Activated B cell treated with CpG ODN at 0.5 μM for 24 hours (primary cell): ENCODE data around the gene RHOF. TPM values are rescaled to one million over a fixed set of nuclear protein-coding genes. Genes with fewer than 3 reads are reported as not detected.
"Not testable (repeated sequence)": the region's sequence is repeated elsewhere in the genome, so short reads cannot be mapped to it uniquely, and the experiment has no call there.

Source experiments
- ATAC-seq: fragments of 200-7000 bp; cut with Tn5 transposase; one replicate; pipeline ENCODE4 v1.10.0; 2021; ENCODE audit warnings: low read depth, mild to moderate bottlenecking, moderate library complexity
- CTCF ChIA-PET: fragments of 350-600 bp; sonication (Branson Sonifier 250); formaldehyde crosslinking; loops from one replicate; lab custom pipeline; 2021; ENCODE audit warnings: antibody characterized with exemption; lab: Charles Lee
- POLR2A ChIA-PET: fragments of 350-600 bp; sonication (Branson Sonifier 250); formaldehyde crosslinking; loops from one replicate; lab custom pipeline; 2021; ENCODE audit warnings: antibody characterized with exemption; lab: Charles Lee
- DNase-seq: peaks from one replicate; pipeline ENCODE4 v3.0.0; 2022
- H3K27ac Mint-ChIP-seq: one replicate; pipeline ENCODE4 v1.8.0; 2020; ENCODE audit warnings: mixed read lengths
- H3K27me3 Mint-ChIP-seq: one replicate; pipeline ENCODE4 v1.8.0; 2021; ENCODE audit warnings: mixed read lengths
- H3K36me3 Mint-ChIP-seq: one replicate; pipeline ENCODE4 v1.8.0; 2021; ENCODE audit warnings: low read depth, mixed read lengths
- H3K4me1 Mint-ChIP-seq: one replicate; pipeline ENCODE4 v1.8.0; 2021; ENCODE audit warnings: mixed read lengths
- H3K4me3 Mint-ChIP-seq: one replicate; pipeline ENCODE4 v1.8.0; 2020; ENCODE audit warnings: mild to moderate bottlenecking, mixed read lengths
- H3K9me3 Mint-ChIP-seq: one replicate; pipeline ENCODE4 v1.8.0; 2020; ENCODE audit warnings: mixed read lengths
- CTCF ChIP-seq: fragments of 200-600 bp; IDR thresholded peaks from one replicate; pipeline ENCODE4 v1.8.0; 2022; ENCODE audit warnings: antibody characterized with exemption, mild to moderate bottlenecking
- intact Hi-C: fragments of 100-400 bp; cut with micrococcal nuclease; formaldehyde crosslinking; loops from one replicate; pipeline ENCODE4 v1.15.1; 2024
- total RNA-seq: library from RNA; stranded (reverse); gene quantifications from 2 replicates; pipeline ENCODE4 v1.2.3, GENCODE V29; 2022

RHOF gene
- total RNA-seq, 1 donor from 2014 or later = 142 TPM

GRCh38 chr12:121766290-121767039 lies 27.0 kb downstream of the RHOF start:
- no peak for DNase-seq
- H3K4me3 Mint-ChIP-seq = no peak overlapping the region
- intact Hi-C loops = no loop called here
- no peak overlapping the region for H3K27ac Mint-ChIP-seq
- CTCF ChIA-PET = no interaction called here
- POLR2A ChIA-PET = interaction anchor here (0.6 kb wide), 1 partner anchor 61 kb away, joined by 3 read pairs; no protein-coding TSS in a partner anchor
- H3K27me3 Mint-ChIP-seq = no peaks in the 10 kb centered on the region
- no peak for TF ChIP-seq CTCF
- no peak for ATAC-seq
- H3K9me3 Mint-ChIP-seq = no peaks in the 10 kb centered on the region
- no peaks in the 10 kb centered on the region for H3K36me3 Mint-ChIP-seq
- H3K4me1 Mint-ChIP-seq = no peaks in the 10 kb centered on the region

GRCh38 chr12:121765573-121765972 lies 27.9 kb downstream of the RHOF start:
- Mint-ChIP-seq H3K4me1 (no peaks in the 10 kb centered on the region), H3K27ac (no peak overlapping the region), H3K36me3 (no peaks in the 10 kb centered on the region), H3K27me3 (no peaks in the 10 kb centered on the region), H3K4me3 (no peak overlapping the region), H3K9me3 (no peaks in the 10 kb centered on the region)
- TF ChIP-seq CTCF = no peak
- intact Hi-C loops = no loop called here
- no peak for DNase-seq
- no peak for ATAC-seq
- ChIA-PET CTCF (interaction anchor here (0.6 kb wide), 1 partner anchor 29 kb away, joined by 3 read pairs; the partner anchor contains the start of gene RHOF), POLR2A (interaction anchor here (0.7 kb wide), 1 partner anchor 61 kb away, joined by 6 read pairs; no protein-coding TSS in a partner anchor)

GRCh38 chr12:121764808-121765207 lies 28.7 kb downstream of the RHOF start:
- ChIA-PET CTCF (interaction anchor here (0.6 to 1.2 kb wide), 2 partner anchors 29 to 30 kb away, joined by 3 read pairs; partner anchors contain the start of gene RHOF), POLR2A (interaction anchor here (0.7 kb wide), 1 partner anchor 62 kb away, joined by 6 read pairs; no protein-coding TSS in a partner anchor)
- no peak for DNase-seq
- H3K9me3 Mint-ChIP-seq = no peaks in the 10 kb centered on the region
- H3K4me1 Mint-ChIP-seq = no peaks in the 10 kb centered on the region
- H3K36me3 Mint-ChIP-seq = no peaks in the 10 kb centered on the region
- ATAC-seq = no peak
- H3K27me3 Mint-ChIP-seq = no peaks in the 10 kb centered on the region
- H3K27ac Mint-ChIP-seq = no peak overlapping the region
- no peak for TF ChIP-seq CTCF
- intact Hi-C loops = no loop called here
- no peak overlapping the region for H3K4me3 Mint-ChIP-seq

- no peaks in the 10 kb centered on the region for H3K36me3 Mint-ChIP-seq
- intact Hi-C loops = no loop called here
- TF ChIP-seq CTCF = no peak
- DNase-seq (no peak), ATAC-seq (no peak)
- ChIA-PET POLR2A (interaction anchor here (0.6 kb wide), 1 partner anchor 53 kb away, joined by 3 read pairs; no protein-coding TSS in a partner anchor), CTCF (no interaction called here)
- no peak overlapping the region for H3K27ac Mint-ChIP-seq
- H3K27me3 Mint-ChIP-seq = no peaks in the 10 kb centered on the region
- no peaks in the 10 kb centered on the region for H3K4me1 Mint-ChIP-seq
- no peak overlapping the region for H3K4me3 Mint-ChIP-seq
- no peaks in the 10 kb centered on the region for H3K9me3 Mint-ChIP-seq
Measured at GRCh38 chr12:121762269-121762668, 31.2 kb downstream of the RHOF start.

GRCh38 chr12:121758536-121758935 lies 35.0 kb downstream of the RHOF start:
- intact Hi-C loops, H3K36me3 Mint-ChIP-seq, H3K27ac Mint-ChIP-seq, ATAC-seq, H3K4me3 Mint-ChIP-seq, H3K9me3 Mint-ChIP-seq, POLR2A ChIA-PET, H3K4me1 Mint-ChIP-seq, DNase-seq, CTCF ChIA-PET, H3K27me3 Mint-ChIP-seq: not testable (repeated sequence)
